Measurements from ENCODE around the gene TBC1D22B. TPM values are rescaled to one million over a fixed set of nuclear protein-coding genes. Genes with fewer than 3 reads are reported as not detected.
"Not testable (repeated sequence)": the region's sequence is repeated elsewhere in the genome, so short reads cannot be mapped to it uniquely, and the experiment has no call there.

Gene TBC1D22B
- total RNA-seq, 1 experiment from 2014 or later: 11.8 TPM

DNA sequence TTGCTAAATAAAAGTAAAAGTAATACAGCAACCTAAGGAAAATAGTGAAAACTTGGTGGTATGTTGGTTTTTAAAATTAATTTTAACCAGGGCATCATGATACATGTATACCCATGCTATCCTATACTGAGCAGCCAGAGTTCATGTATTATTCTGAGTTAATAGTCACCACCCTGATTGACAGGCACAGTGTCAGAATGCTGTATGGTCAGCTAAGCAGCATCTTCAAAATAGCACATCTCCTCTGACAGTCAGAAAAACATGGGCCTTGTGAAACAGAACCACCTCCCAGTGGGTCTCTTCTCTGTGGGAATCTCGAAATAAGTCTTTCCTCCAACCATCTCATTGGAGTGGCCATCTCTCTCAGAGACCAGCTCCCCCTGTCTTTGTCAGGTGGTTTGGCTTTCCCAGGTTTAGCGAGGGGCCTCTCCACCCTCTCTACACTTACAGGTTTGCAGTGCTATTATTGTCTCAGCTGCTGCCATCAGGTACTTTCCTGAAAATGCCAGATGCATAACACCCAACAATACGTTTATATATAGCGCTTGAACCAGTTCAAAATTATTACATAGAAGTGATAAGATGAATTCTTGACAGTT, 49.2 kb downstream of the TBC1D22B start:
- H3K36me3 ChIP-seq (ENCODE audit: control insufficient read depth, insufficient read depth, low read length): peaks cover 3% of the 10 kb centered on the region; the same call in 1 of the 2 replicates
- Mint-ChIP-seq H3K4me3 (ENCODE audit: unreplicated experiment) (no peak overlapping the region), H3K36me3 (ENCODE audit: insufficient read depth, unreplicated experiment) (peaks cover 35% of the 10 kb centered on the region), H3K9me3 (ENCODE audit: unreplicated experiment) (no peaks in the 10 kb centered on the region), H3K27ac (ENCODE audit: unreplicated experiment) (no peak overlapping the region), H3K4me1 (ENCODE audit: low read depth, unreplicated experiment) (peaks cover 15% of the 10 kb centered on the region), H3K27me3 (ENCODE audit: insufficient read depth, unreplicated experiment) (no peaks in the 10 kb centered on the region)
- H3K4me1 ChIP-seq: peaks cover 9% of the 10 kb centered on the region
- intact Hi-C loops (cut with micrococcal nuclease; ENCODE audit: unreplicated experiment): no loop called here
- TF ChIP-seq, protein P1, sequence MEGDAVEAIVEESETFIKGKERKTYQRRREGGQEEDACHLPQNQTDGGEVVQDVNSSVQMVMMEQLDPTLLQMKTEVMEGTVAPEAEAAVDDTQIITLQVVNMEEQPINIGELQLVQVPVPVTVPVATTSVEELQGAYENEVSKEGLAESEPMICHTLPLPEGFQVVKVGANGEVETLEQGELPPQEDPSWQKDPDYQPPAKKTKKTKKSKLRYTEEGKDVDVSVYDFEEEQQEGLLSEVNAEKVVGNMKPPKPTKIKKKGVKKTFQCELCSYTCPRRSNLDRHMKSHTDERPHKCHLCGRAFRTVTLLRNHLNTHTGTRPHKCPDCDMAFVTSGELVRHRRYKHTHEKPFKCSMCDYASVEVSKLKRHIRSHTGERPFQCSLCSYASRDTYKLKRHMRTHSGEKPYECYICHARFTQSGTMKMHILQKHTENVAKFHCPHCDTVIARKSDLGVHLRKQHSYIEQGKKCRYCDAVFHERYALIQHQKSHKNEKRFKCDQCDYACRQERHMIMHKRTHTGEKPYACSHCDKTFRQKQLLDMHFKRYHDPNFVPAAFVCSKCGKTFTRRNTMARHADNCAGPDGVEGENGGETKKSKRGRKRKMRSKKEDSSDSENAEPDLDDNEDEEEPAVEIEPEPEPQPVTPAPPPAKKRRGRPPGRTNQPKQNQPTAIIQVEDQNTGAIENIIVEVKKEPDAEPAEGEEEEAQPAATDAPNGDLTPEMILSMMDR (IDR thresholded peaks at IDR 0.05; ENCODE audit: insufficient read depth in 1 of 2, low read depth in 1 of 2, low read length in 1 of 2, severe bottlenecking in 1 of 2, unreplicated experiment in 1 of 2): no peak
- H3K4me3 ChIP-seq (ENCODE audit: low read depth, low read length): no peak overlapping the region
- H3K27me3 ChIP-seq (replicated peaks; ENCODE audit: control insufficient read depth, insufficient read depth, low read length): no peaks in the 10 kb centered on the region
- H3K9me3 ChIP-seq: no peaks in the 10 kb centered on the region
- POLR2A ChIA-PET: no interaction called here
- no TSS peak for BruUV-seq (replicated peaks)
- CTCF ChIA-PET: no interaction called here
- no peak for DNase-seq

GRCh38 chr6:37307484-37307883, 49.9 kb downstream of the TBC1D22B start:
- H3K27me3 Mint-ChIP-seq (ENCODE audit: insufficient read depth, unreplicated experiment); H3K27me3 ChIP-seq (replicated peaks; ENCODE audit: control insufficient read depth, insufficient read depth, low read length); DNase-seq; H3K27ac Mint-ChIP-seq (ENCODE audit: unreplicated experiment); H3K36me3 ChIP-seq (ENCODE audit: control insufficient read depth, insufficient read depth, low read length); BruUV-seq (replicated peaks); H3K4me3 ChIP-seq (ENCODE audit: low read depth, low read length); H3K4me3 Mint-ChIP-seq (ENCODE audit: unreplicated experiment); intact Hi-C loops (cut with micrococcal nuclease; ENCODE audit: unreplicated experiment); H3K9me3 Mint-ChIP-seq (ENCODE audit: unreplicated experiment); CTCF ChIA-PET; POLR2A ChIA-PET; H3K9me3 ChIP-seq; H3K4me1 ChIP-seq: not testable (repeated sequence)
- H3K4me1 Mint-ChIP-seq (ENCODE audit: low read depth, unreplicated experiment): peaks cover 10% of the 10 kb centered on the region
- H3K36me3 Mint-ChIP-seq (ENCODE audit: insufficient read depth, unreplicated experiment): peaks cover 35% of the 10 kb centered on the region

DNA sequence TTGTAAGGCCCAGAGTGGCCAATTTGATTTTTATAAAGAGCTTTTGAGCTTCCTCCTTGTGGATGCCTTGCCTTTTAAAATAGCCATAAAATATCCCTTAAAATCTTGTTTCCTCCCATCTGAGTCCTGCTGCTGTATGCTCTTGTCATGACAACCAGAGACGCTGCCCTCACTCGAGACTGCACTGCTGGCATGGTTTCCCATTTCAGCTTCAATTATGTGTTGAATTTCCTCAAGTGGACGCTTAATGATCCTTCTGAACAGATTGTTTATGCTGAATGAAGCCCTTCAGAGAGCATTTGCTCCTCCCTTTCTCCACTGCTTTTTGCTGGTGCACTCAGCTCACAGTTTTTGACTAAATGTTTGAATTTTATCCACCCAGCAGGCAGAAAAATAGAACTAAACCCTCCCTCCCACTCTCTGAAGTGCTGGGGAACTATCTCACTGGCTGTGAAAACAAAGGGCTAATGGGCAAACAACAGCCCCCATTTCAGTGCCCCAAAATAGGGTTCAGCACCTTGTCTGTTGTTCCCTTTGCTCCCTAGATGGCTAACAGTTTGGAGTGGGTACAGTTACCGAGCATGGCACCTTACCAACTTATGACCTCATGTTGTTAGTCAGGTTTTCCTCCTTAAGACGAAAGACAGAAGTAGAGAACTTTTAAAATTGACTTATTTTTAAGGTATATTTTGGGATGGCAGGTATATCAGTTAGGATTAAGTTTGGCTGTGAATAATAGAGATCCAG, 50.7 kb downstream of the TBC1D22B start:
- no TSS peak for BruUV-seq (replicated peaks)
- Mint-ChIP-seq H3K36me3 (ENCODE audit: insufficient read depth, unreplicated experiment) (peaks cover 31% of the 10 kb centered on the region), H3K27me3 (ENCODE audit: insufficient read depth, unreplicated experiment) (no peaks in the 10 kb centered on the region), H3K4me3 (ENCODE audit: unreplicated experiment) (no peak overlapping the region), H3K27ac (ENCODE audit: unreplicated experiment) (no peak overlapping the region), H3K9me3 (ENCODE audit: unreplicated experiment) (no peaks in the 10 kb centered on the region), H3K4me1 (ENCODE audit: low read depth, unreplicated experiment) (peaks cover 7% of the 10 kb centered on the region)
- no peak for DNase-seq
- Histone ChIP-seq H3K4me1 (peaks cover 6% of the 10 kb centered on the region), H3K27me3 (replicated peaks; ENCODE audit: control insufficient read depth, insufficient read depth, low read length) (no peaks in the 10 kb centered on the region), H3K36me3 (ENCODE audit: control insufficient read depth, insufficient read depth, low read length) (peaks cover 3% of the 10 kb centered on the region; the same call in 1 of the 2 replicates), H3K9me3 (no peaks in the 10 kb centered on the region), H3K4me3 (ENCODE audit: low read depth, low read length) (no peak overlapping the region)
- intact Hi-C loops (cut with micrococcal nuclease; ENCODE audit: unreplicated experiment): no loop called here
- CTCF ChIA-PET: no interaction called here
- TF ChIP-seq, protein P1 (IDR thresholded peaks at IDR 0.05; ENCODE audit: insufficient read depth in 1 of 2, low read depth in 1 of 2, low read length in 1 of 2, severe bottlenecking in 1 of 2, unreplicated experiment in 1 of 2): no peak
- POLR2A ChIA-PET: no interaction called here

All from Caco-2 (cell line).